Measurements from ENCODE around the gene SMC1B.
"Not testable (repeated sequence)": the region's sequence is repeated elsewhere in the genome, so short reads cannot be mapped to it uniquely, and the experiment has no call there.

Gene SMC1B

GRCh38 chr22:45446216-45446615 is 32.8 kb upstream of the SMC1B start:
- in situ Hi-C loops (cut with MboI; ENCODE audit: low sequenced_read_pairs) = loop anchor here (10.0 kb wide), 1 partner anchor 99 kb away; no protein-coding TSS in a partner anchor

GRCh38 chr22:45445031-45445710 is 31.8 kb upstream of the SMC1B start:
- in situ Hi-C loops (cut with MboI; ENCODE audit: low sequenced_read_pairs) = loop anchor here (10.0 kb wide), 1 partner anchor 100 kb away; no protein-coding TSS in a partner anchor

GRCh38 chr22:45444168-45444567 is 30.8 kb upstream of the SMC1B start:
- in situ Hi-C loops (cut with MboI; ENCODE audit: low sequenced_read_pairs) = loop anchor here (10.0 kb wide), 1 partner anchor 101 kb away; no protein-coding TSS in a partner anchor

GRCh38 chr22:45442116-45442515 is 28.7 kb upstream of the SMC1B start:
- in situ Hi-C loops (cut with MboI; ENCODE audit: low sequenced_read_pairs) = loop anchor here (10.0 kb wide), 1 partner anchor 103 kb away; no protein-coding TSS in a partner anchor

GRCh38 chr22:45441138-45441537 is 27.7 kb upstream of the SMC1B start:
- in situ Hi-C loops (cut with MboI; ENCODE audit: low sequenced_read_pairs) = loop anchor here (10.0 kb wide), 1 partner anchor 104 kb away; no protein-coding TSS in a partner anchor

- in situ Hi-C loops (cut with MboI; ENCODE audit: low sequenced_read_pairs) = loop anchor here (10.0 kb wide), 1 partner anchor 104 kb away; no protein-coding TSS in a partner anchor
Observed at GRCh38 chr22:45440688-45441087, 27.3 kb upstream of the SMC1B start.

GRCh38 chr22:45438336-45438735 is 24.9 kb upstream of the SMC1B start:
- in situ Hi-C loops (cut with MboI; ENCODE audit: low sequenced_read_pairs) = no loop called here

GRCh38 chr22:45436871-45437517 is 23.6 kb upstream of the SMC1B start:
- in situ Hi-C loops (cut with MboI; ENCODE audit: low sequenced_read_pairs) = not testable (repeated sequence)

- in situ Hi-C loops (cut with MboI; ENCODE audit: low sequenced_read_pairs) = no loop called here
Observed at GRCh38 chr22:45435544-45436139, 22.2 kb upstream of the SMC1B start.

- in situ Hi-C loops (cut with MboI; ENCODE audit: low sequenced_read_pairs) = no loop called here
Observed at GRCh38 chr22:45434981-45435380, 21.6 kb upstream of the SMC1B start.

GRCh38 chr22:45430871-45431270 is 17.5 kb upstream of the SMC1B start:
- in situ Hi-C loops (cut with MboI; ENCODE audit: low sequenced_read_pairs) = no loop called here

- in situ Hi-C loops (cut with MboI; ENCODE audit: low sequenced_read_pairs) = loop anchor here (10.0 kb wide), 1 partner anchor 165 kb away; no protein-coding TSS in a partner anchor
Observed at GRCh38 chr22:45429981-45430775, 16.8 kb upstream of the SMC1B start.

GRCh38 chr22:45429424-45429823 is 16.0 kb upstream of the SMC1B start:
- in situ Hi-C loops (cut with MboI; ENCODE audit: low sequenced_read_pairs) = loop anchor here (10.0 kb wide), 1 partner anchor 165 kb away; no protein-coding TSS in a partner anchor

- in situ Hi-C loops (cut with MboI; ENCODE audit: low sequenced_read_pairs) = loop anchor here (10.0 kb wide), 1 partner anchor 164 kb away; no protein-coding TSS in a partner anchor
Observed at GRCh38 chr22:45428391-45429385, 15.3 kb upstream of the SMC1B start.

GRCh38 chr22:45427114-45427513 is 13.7 kb upstream of the SMC1B start:
- in situ Hi-C loops (cut with MboI; ENCODE audit: low sequenced_read_pairs) = loop anchor here (10.0 kb wide), 1 partner anchor 162 kb away; no protein-coding TSS in a partner anchor

GRCh38 chr22:45426387-45426786 is 13.0 kb upstream of the SMC1B start:
- in situ Hi-C loops (cut with MboI; ENCODE audit: low sequenced_read_pairs) = loop anchor here (10.0 kb wide), 1 partner anchor 162 kb away; no protein-coding TSS in a partner anchor

- in situ Hi-C loops (cut with MboI; ENCODE audit: low sequenced_read_pairs) = loop anchor here (10.0 kb wide), 1 partner anchor 161 kb away; no protein-coding TSS in a partner anchor
Observed at GRCh38 chr22:45425531-45426265, 12.3 kb upstream of the SMC1B start.

GRCh38 chr22:45425101-45425500 is 11.7 kb upstream of the SMC1B start:
- in situ Hi-C loops (cut with MboI; ENCODE audit: low sequenced_read_pairs) = loop anchor here (10.0 kb wide), 1 partner anchor 160 kb away; no protein-coding TSS in a partner anchor
